A549 (cell line): ENCODE data around the gene TNFRSF13B. TPM values are rescaled to one million over a fixed set of nuclear protein-coding genes. Genes with fewer than 3 reads are reported as not detected.

Experiments
- ATAC-seq, 2 experiments: fragments of 200-7000 bp in 1 of 2; fragments of >200 bp in 1 of 2; cut with Nextera tagmentation in 1 of 2; cut with Tn5 transposase in 1 of 2; 3 replicates each; pipeline versions ENCODE4 v1.8.0 to v1.9.1; 2018 to 2020; ENCODE audit warnings: mild to moderate bottlenecking in 1 of 2, moderate library complexity in 1 of 2
- CTCF ChIA-PET: fragments of 300-600 bp; sonication (Branson Sonifier 250); formaldehyde crosslinking; extraction: SDS; loops from one replicate; lab custom pipeline; 2021; ENCODE audit warnings: antibody characterized with exemption, inconsistent platforms; lab: Yijun Ruan, JAX
- POLR2A ChIA-PET: fragments of 350-600 bp; formaldehyde crosslinking; extraction: SDS; loops from one replicate; lab custom pipeline; 2021; ENCODE audit warnings: antibody characterized with exemption, inconsistent platforms; lab: Yijun Ruan, JAX
- DNase-seq, 2 experiments: peaks; one replicate each; pipeline versions ENCODE4 v3.0.0 to v3.0.0-alpha.2; 2011 to 2016; ENCODE audit warnings: low read depth in 1 of 2, low spot score in 1 of 2
- FAIRE-seq: peaks from 2 replicates; lab custom pipeline; 2011; peaks lifted over from hg19 to GRCh38; lab: Jason Lieb, UNC
- H3K27ac ChIP-seq, 2 experiments: fragments of >200 bp; sonication (Bioruptor Twin); formaldehyde crosslinking; 3 replicates each; pipeline ENCODE4 v1.5.1; 2016 to 2017
- H3K4me1 ChIP-seq: fragments of >200 bp; sonication (Bioruptor Twin); formaldehyde crosslinking; 3 replicates; pipeline ENCODE4 v1.6.1; 2016
- H3K4me2 ChIP-seq: fragments of >200 bp; sonication (Bioruptor Twin); formaldehyde crosslinking; 3 replicates; pipeline ENCODE4 v1.6.1; 2016
- H3K4me3 ChIP-seq: fragments of >200 bp; sonication (Bioruptor Twin); formaldehyde crosslinking; 3 replicates; pipeline ENCODE4 v1.5.1; 2016
- H3K9me3 ChIP-seq: fragments of >200 bp; sonication (Bioruptor Twin); formaldehyde crosslinking; 3 replicates; pipeline ENCODE4 v1.6.1; 2016
- ATOH8 ChIP-seq: fragments of 250-450 bp; sonication (Bioruptor Pico); IDR thresholded peaks from 2 replicates; pipeline ENCODE4 v1.5.0; 2020; ENCODE audit warnings: low read depth, mild to moderate bottlenecking, moderate library complexity
- BCL3 ChIP-seq: fragments of >200 bp; sonication (Bioruptor Twin); formaldehyde crosslinking; IDR thresholded peaks from 3 replicates; pipeline ENCODE4 v1.6.1; 2016
- CEBPB ChIP-seq, 2 experiments: fragments of >200 bp in 1 of 2; sonication (Bioruptor Twin) in 1 of 2; formaldehyde crosslinking in 1 of 2; IDR thresholded peaks; 2 replicates each; pipeline ENCODE4 v1.6.1; 2012 to 2016
- CHD4 ChIP-seq: fragments of 200-600 bp; sonication (generic); IDR thresholded peaks from 2 replicates; pipeline ENCODE4 v1.6.1; 2016; ENCODE audit warnings: antibody characterized with exemption, mild to moderate bottlenecking, borderline replicate concordance
- EHMT2 ChIP-seq: fragments of 200-600 bp; sonication (generic); IDR thresholded peaks from 2 replicates; pipeline ENCODE4 v1.6.1; 2016; ENCODE audit warnings: antibody characterized with exemption, low read depth, mild to moderate bottlenecking, moderate library complexity
- ELK1 ChIP-seq: fragments of 150-350 bp; IDR thresholded peaks from 2 replicates; pipeline ENCODE4 v1.6.1; 2014; ENCODE audit warnings: low read depth, mild to moderate bottlenecking, low read length
- FOSL2 ChIP-seq, 2 experiments: fragments of 450-650 bp in 1 of 2; fragments of >200 bp in 1 of 2; sonication (Bioruptor Twin) in 1 of 2; formaldehyde crosslinking; IDR thresholded peaks; 2 replicates each; pipeline versions ENCODE4 v1.5.0 to v1.6.1; 2016 to 2020; ENCODE audit warnings: mild to moderate bottlenecking in 1 of 2, moderate library complexity in 1 of 2
- HES2 ChIP-seq: fragments of >200 bp; sonication (Bioruptor Twin); formaldehyde crosslinking; IDR thresholded peaks from 2 replicates; pipeline ENCODE4 v1.6.1; 2016
- JUN ChIP-seq, 2 experiments: fragments of >200 bp; sonication (Bioruptor Twin); formaldehyde crosslinking; IDR thresholded peaks; 2 replicates in 1 of 2; 3 replicates in 1 of 2; pipeline ENCODE4 v1.6.1; 2016 to 2017
- MAZ ChIP-seq: fragments of 150-350 bp; IDR thresholded peaks from 2 replicates; pipeline ENCODE4 v1.6.1; 2014; ENCODE audit warnings: antibody characterized with exemption, low read depth, low read length, borderline replicate concordance
- NR3C1 ChIP-seq: fragments of >200 bp; sonication (Bioruptor Twin); formaldehyde crosslinking; IDR thresholded peaks from 3 replicates; pipeline ENCODE4 v1.6.1; 2017
- PHF8 ChIP-seq: fragments of 200-600 bp; sonication (generic); IDR thresholded peaks from 2 replicates; pipeline ENCODE4 v1.6.1; 2016; ENCODE audit warnings: low read depth, mild to moderate bottlenecking, antibody characterized with exemption, moderate library complexity, borderline replicate concordance
- RARB ChIP-seq: fragments of 250-450 bp; sonication (Bioruptor Pico); IDR thresholded peaks from 2 replicates; pipeline ENCODE4 v1.8.0; 2021; ENCODE audit warnings: mild to moderate bottlenecking, moderate library complexity
- REST ChIP-seq: fragments of 200-600 bp; sonication (generic); IDR thresholded peaks from 2 replicates; pipeline ENCODE4 v1.6.1; 2016; ENCODE audit warnings: antibody characterized with exemption, mild to moderate bottlenecking, moderate library complexity
- RFX5 ChIP-seq: fragments of 450-650 bp; IDR thresholded peaks from 2 replicates; pipeline ENCODE4 v1.7.1; 2014; ENCODE audit warnings: antibody characterized with exemption, mild to moderate bottlenecking, moderate library complexity
- SREBF2 ChIP-seq: fragments of 450-650 bp; IDR thresholded peaks from 2 replicates; pipeline ENCODE4 v1.6.1; 2014; ENCODE audit warnings: mild to moderate bottlenecking, moderate library complexity
- USF2 ChIP-seq: fragments of 450-650 bp; IDR thresholded peaks from 2 replicates; pipeline ENCODE4 v1.6.1; 2014; ENCODE audit warnings: antibody characterized with exemption
- ZC3H11A ChIP-seq: fragments of 450-650 bp; IDR thresholded peaks from 2 replicates; pipeline ENCODE4 v1.6.1; 2014; ENCODE audit warnings: antibody characterized with exemption, mild to moderate bottlenecking
- ZFP36 ChIP-seq: fragments of 450-650 bp; IDR thresholded peaks from 2 replicates; pipeline ENCODE4 v1.6.1; 2014; ENCODE audit warnings: borderline replicate concordance; ENCODE audit not compliant: partially characterized antibody
- ZNF302 ChIP-seq: fragments of 250-450 bp; sonication (Bioruptor Pico); IDR thresholded peaks from 2 replicates; pipeline ENCODE4 v1.9.0; 2021; ENCODE audit warnings: inconsistent platforms, mild to moderate bottlenecking, moderate library complexity
- WGBS: methylation state at CpG from one replicate; pipeline ENCODE4 v1.1.6; 2017; ENCODE audit errors: missing lambda C conversion rate; 5-methylcytosine and 5-hydroxymethylcytosine counted together
- polyA plus RNA-seq, 4 experiments: library from polyadenylated mRNA; depleted of rRNA in 3 of 4; stranded (reverse); fragments of >200 nt; fragmentation: RNase III in 1 of 4; extraction: RNeasy Plus Mini Kit Qiagen cat#74134 plus additional on column Dnase treatment in 1 of 4; gene quantifications; 2 replicates in 3 of 4; 3 replicates in 1 of 4; pipeline ENCODE4 v1.2.3, GENCODE V29; 2011 to 2017

Gene TNFRSF13B
- polyA plus RNA-seq, 2 of the 4 experiments (the other 2 are of a cell fraction) = not detected

- TF ChIP-seq ZC3H11A = no peak
- no peak for TF ChIP-seq MAZ
- no peak for TF ChIP-seq CHD4
- TF ChIP-seq EHMT2 = no peak
- TF ChIP-seq FOSL2 (IDR thresholded peaks at IDR 0.05) = no peak
- TF ChIP-seq FOSL2 (CRISPR knock-in tag; IDR thresholded peaks at IDR 0.05) = no peak
- TF ChIP-seq NR3C1 = no peak
- TF ChIP-seq ELK1 = no peak
- no peak for TF ChIP-seq REST
- no peak for TF ChIP-seq HES2
- TF ChIP-seq JUN (IDR thresholded peaks at IDR 0.05) = no peak
- no peak for TF ChIP-seq USF2
- TF ChIP-seq RARB (CRISPR knock-in tag) = no peak
- TF ChIP-seq SREBF2 = no peak
- TF ChIP-seq PHF8 = no peak
- no peak for TF ChIP-seq ZFP36
- WGBS = 81% methylated on average over 7 of the region's 7 CpGs
- no peak overlapping the region for H3K4me3 ChIP-seq
- no peak for FAIRE-seq
- no peak for ATAC-seq
- H3K27ac ChIP-seq = no peak overlapping the region
- ChIA-PET POLR2A (no interaction called here), CTCF (interaction anchor here (1.0 kb wide), 1 partner anchor 74 kb away, joined by 4 read pairs; no protein-coding TSS in a partner anchor)
- DNase-seq = no peak
- no peaks in the 10 kb centered on the region for H3K4me1 ChIP-seq
- no peaks in the 10 kb centered on the region for H3K9me3 ChIP-seq
- no peak overlapping the region for H3K4me2 ChIP-seq
These were observed 54.1 kb downstream of the TNFRSF13B start for GRCh38 chr17:16917671-16918394.

GRCh38 chr17:16916557-16916920 is 55.4 kb downstream of the TNFRSF13B start:
- DNase-seq (no peak), FAIRE-seq (no peak), ATAC-seq (no peak; a peak in 1 of 6 replicates)
- Histone ChIP-seq H3K9me3 (no peaks in the 10 kb centered on the region), H3K4me3 (no peak overlapping the region), H3K4me1 (no peaks in the 10 kb centered on the region), H3K4me2 (no peak overlapping the region), H3K27ac (no peak overlapping the region)
- 70% methylated on average over 5 of the region's 5 CpGs for WGBS
- CTCF ChIA-PET = interaction anchor here (1.0 to 1.8 kb wide), 3 partner anchors 74 to 252 kb away, joined by 3 to 5 read pairs (median 3); no protein-coding TSS in a partner anchor
- POLR2A ChIA-PET = no interaction called here
- TF ChIP-seq RFX5 (no peak), ATOH8 (CRISPR knock-in tag) (no peak), ZNF302 (no peak), CHD4 (no peak), RARB (CRISPR knock-in tag) (no peak), BCL3 (no peak), CEBPB (IDR thresholded peaks at IDR 0.05) (no peak)
